HEK293 (cell line): ENCODE data around the gene DCST1.

Source experiments
- CTCF ChIA-PET: fragments of 350-600 bp; formaldehyde crosslinking; extraction: SDS; loops from one replicate; lab custom pipeline; 2021; ENCODE audit warnings: antibody characterized with exemption; lab: Yijun Ruan, JAX
- POLR2A ChIA-PET: fragments of 300-600 bp; formaldehyde crosslinking; extraction: SDS; loops from one replicate; lab custom pipeline; 2020; ENCODE audit warnings: antibody characterized with exemption, inconsistent platforms; lab: Yijun Ruan, JAX
- H3K27ac ChIP-seq: fragments of 200-500 bp; sonication (Bioruptor generic); 2 replicates; pipeline ENCODE4 v1.5.1; 2014; ENCODE audit warnings: low read depth, low read length, control low read depth, inconsistent platforms; ENCODE audit errors: extremely low read depth
- H3K36me3 ChIP-seq, 2 experiments: fragments of 200-500 bp in 1 of 2; sonication (Bioruptor generic) in 1 of 2; 1 replicate in 1 of 2; 2 replicates in 1 of 2; pipeline ENCODE4 v1.5.1; 2014 to 2017; ENCODE audit warnings: inconsistent platforms in 2 of 2, low read length in 2 of 2; ENCODE audit not compliant: control insufficient read depth in 2 of 2, insufficient read depth in 1 of 2
- H3K4me1 ChIP-seq: fragments of 200-500 bp; sonication (Bioruptor generic); 2 replicates; pipeline ENCODE4 v1.5.1; 2014; ENCODE audit warnings: mild to moderate bottlenecking, low read length, inconsistent platforms; ENCODE audit not compliant: control insufficient read depth, insufficient read depth
- H3K4me3 ChIP-seq: 2 replicates; pipeline ENCODE4 v1.5.1; 2011; ENCODE audit warnings: low read depth, mild to moderate bottlenecking, control low read depth, low read length, moderate library complexity
- H3K9me3 ChIP-seq: fragments of 200-500 bp; sonication (Bioruptor generic); 2 replicates; pipeline ENCODE4 v1.5.1; 2014; ENCODE audit warnings: low read depth, low read length, inconsistent platforms; ENCODE audit not compliant: control insufficient read depth, insufficient read depth
- GLI4 ChIP-seq: fragments of 450-650 bp; formaldehyde crosslinking; IDR thresholded peaks from 2 replicates; pipeline ENCODE4 v1.5.1; 2016; ENCODE audit warnings: missing biosample characterization, missing genetic modification characterization
- KLF16 ChIP-seq: fragments of 450-650 bp; formaldehyde crosslinking; IDR thresholded peaks from 2 replicates; pipeline ENCODE4 v1.5.1; 2017; ENCODE audit warnings: missing biosample characterization, missing genetic modification characterization
- SCRT1 ChIP-seq: fragments of 450-650 bp; formaldehyde crosslinking; IDR thresholded peaks from 2 replicates; pipeline ENCODE4 v1.5.1; 2016; ENCODE audit warnings: missing biosample characterization, missing genetic modification characterization, borderline replicate concordance
- TRIM28 ChIP-seq: IDR thresholded peaks from 2 replicates; pipeline ENCODE4 v1.6.1; 2011; ENCODE audit warnings: low read length, control low read depth, borderline replicate concordance
- ZBTB17 ChIP-seq: fragments of 450-650 bp; formaldehyde crosslinking; IDR thresholded peaks from 2 replicates; pipeline ENCODE4 v1.5.1; 2016; ENCODE audit warnings: missing biosample characterization, missing genetic modification characterization
- ZIC2 ChIP-seq: fragments of 450-650 bp; formaldehyde crosslinking; IDR thresholded peaks from 2 replicates; pipeline ENCODE4 v1.5.1; 2016; ENCODE audit warnings: missing biosample characterization, missing genetic modification characterization
- ZNF146 ChIP-seq: fragments of 450-650 bp; formaldehyde crosslinking; IDR thresholded peaks from 2 replicates; pipeline ENCODE4 v1.5.1; 2016; ENCODE audit warnings: missing biosample characterization, missing genetic modification characterization
- ZNF221 ChIP-seq: fragments of 450-650 bp; formaldehyde crosslinking; IDR thresholded peaks from 2 replicates; pipeline ENCODE4 v1.5.1; 2017; ENCODE audit warnings: missing biosample characterization, missing genetic modification characterization, borderline replicate concordance
- ZNF266 ChIP-seq: fragments of 450-650 bp; formaldehyde crosslinking; IDR thresholded peaks from 2 replicates; pipeline ENCODE4 v1.5.1; 2016; ENCODE audit warnings: missing biosample characterization, missing genetic modification characterization, low read depth
- ZNF350 ChIP-seq: fragments of 450-650 bp; formaldehyde crosslinking; IDR thresholded peaks from 2 replicates; pipeline ENCODE4 v1.5.0; 2017; ENCODE audit warnings: missing biosample characterization, mild to moderate bottlenecking, missing genetic modification characterization
- ZNF366 ChIP-seq: fragments of 450-650 bp; formaldehyde crosslinking; conservative IDR thresholded peaks from 2 replicates; pipeline ENCODE4 v1.5.1; 2016; ENCODE audit warnings: missing biosample characterization, missing genetic modification characterization
- ZNF433 ChIP-seq: fragments of 450-650 bp; formaldehyde crosslinking; IDR thresholded peaks from 2 replicates; pipeline ENCODE4 v1.5.1; 2016; ENCODE audit warnings: missing biosample characterization, missing genetic modification characterization, low read depth
- ZNF521 ChIP-seq: fragments of 450-650 bp; formaldehyde crosslinking; IDR thresholded peaks from 2 replicates; pipeline ENCODE4 v1.5.1; 2017; ENCODE audit warnings: missing biosample characterization, mild to moderate bottlenecking, missing genetic modification characterization
- ZNF560 ChIP-seq: fragments of 450-650 bp; formaldehyde crosslinking; IDR thresholded peaks from 2 replicates; pipeline ENCODE4 v1.5.1; 2017; ENCODE audit warnings: missing biosample characterization, missing genetic modification characterization, borderline replicate concordance
- ZNF670 ChIP-seq: fragments of 450-650 bp; formaldehyde crosslinking; IDR thresholded peaks from 2 replicates; pipeline ENCODE4 v1.5.1; 2016; ENCODE audit warnings: missing biosample characterization, missing genetic modification characterization, low read depth
- ZNF677 ChIP-seq: fragments of 450-650 bp; IDR thresholded peaks from 2 replicates; pipeline ENCODE4 v1.5.0; 2018; ENCODE audit warnings: missing biosample characterization, mild to moderate bottlenecking, missing genetic modification characterization, moderate library complexity
- ZSCAN30 ChIP-seq: fragments of 450-650 bp; IDR thresholded peaks from 2 replicates; pipeline ENCODE4 v1.5.1; 2018; ENCODE audit warnings: missing biosample characterization, mild to moderate bottlenecking, missing genetic modification characterization, moderate library complexity
- TF ChIP-seq, protein P1 (sequence below): fragments of 450-650 bp; formaldehyde crosslinking; IDR thresholded peaks from 2 replicates; pipeline ENCODE4 v1.5.1; 2017; ENCODE audit warnings: missing biosample characterization, missing genetic modification characterization
- TF ChIP-seq, protein P2 (sequence below): fragments of 450-650 bp; formaldehyde crosslinking; IDR thresholded peaks from 2 replicates; pipeline ENCODE4 v1.5.1; 2016; ENCODE audit warnings: missing biosample characterization, missing genetic modification characterization
- TF ChIP-seq, protein P3 (sequence below): fragments of 450-650 bp; formaldehyde crosslinking; IDR thresholded peaks from 2 replicates; pipeline ENCODE4 v1.5.1; 2016; ENCODE audit warnings: missing biosample characterization, missing genetic modification characterization
- TF ChIP-seq, protein P4 (sequence below): fragments of 450-650 bp; formaldehyde crosslinking; IDR thresholded peaks from 2 replicates; pipeline ENCODE4 v1.5.1; 2016; ENCODE audit warnings: missing biosample characterization, missing genetic modification characterization
- TF ChIP-seq, protein P5 (sequence below): fragments of 450-650 bp; formaldehyde crosslinking; IDR thresholded peaks from 2 replicates; pipeline ENCODE4 v1.5.1; 2017; ENCODE audit warnings: missing biosample characterization, missing genetic modification characterization

The DCST1 gene

DNA sequence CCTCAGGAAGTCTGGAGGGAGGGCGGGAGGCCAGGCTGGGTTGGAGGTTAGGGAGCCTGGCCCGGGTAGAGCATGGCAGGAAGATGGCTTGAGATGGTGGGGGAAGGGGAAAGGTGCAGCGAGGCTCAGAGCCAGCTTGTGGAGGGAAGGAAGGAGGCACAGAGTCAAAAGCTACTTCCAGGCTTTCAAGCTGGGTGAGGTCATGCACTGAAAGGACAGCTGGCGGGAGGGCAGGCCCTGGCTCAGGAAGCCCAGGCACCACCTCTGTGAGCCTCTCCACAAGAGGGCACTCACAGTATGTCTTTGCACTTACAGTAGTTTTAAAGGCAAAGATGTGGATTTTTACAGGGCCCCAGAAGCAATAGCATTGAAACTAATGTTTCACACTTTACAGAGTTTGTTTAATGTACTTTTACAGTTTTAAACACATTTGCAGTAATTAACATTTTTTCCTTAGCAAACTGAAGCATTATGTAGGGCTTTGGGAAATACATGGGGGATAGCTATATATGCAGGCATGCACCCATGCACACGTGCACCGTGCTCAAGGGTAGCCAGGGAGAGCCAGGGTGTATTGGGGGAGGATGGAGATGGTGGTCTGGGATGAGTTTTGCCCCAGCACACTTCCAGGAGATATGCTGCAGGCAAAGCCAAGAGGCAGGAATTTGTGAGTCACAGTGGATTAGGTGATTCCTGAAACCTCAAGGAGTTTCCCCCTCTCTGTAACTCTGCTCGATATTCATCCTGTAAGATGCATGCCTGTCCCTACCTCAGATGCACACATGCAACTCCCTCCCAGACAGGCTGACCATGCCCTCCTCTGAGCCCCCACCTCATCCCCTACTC is 11.4 kb downstream of the DCST1 start (continued):
- TF ChIP-seq, protein P1, sequence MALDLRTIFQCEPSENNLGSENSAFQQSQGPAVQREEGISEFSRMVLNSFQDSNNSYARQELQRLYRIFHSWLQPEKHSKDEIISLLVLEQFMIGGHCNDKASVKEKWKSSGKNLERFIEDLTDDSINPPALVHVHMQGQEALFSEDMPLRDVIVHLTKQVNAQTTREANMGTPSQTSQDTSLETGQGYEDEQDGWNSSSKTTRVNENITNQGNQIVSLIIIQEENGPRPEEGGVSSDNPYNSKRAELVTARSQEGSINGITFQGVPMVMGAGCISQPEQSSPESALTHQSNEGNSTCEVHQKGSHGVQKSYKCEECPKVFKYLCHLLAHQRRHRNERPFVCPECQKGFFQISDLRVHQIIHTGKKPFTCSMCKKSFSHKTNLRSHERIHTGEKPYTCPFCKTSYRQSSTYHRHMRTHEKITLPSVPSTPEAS (tag by site-specific recombination), result no peak
- no peak for TF ChIP-seq ZNF521 (tag by site-specific recombination)
- TF ChIP-seq, protein P2, sequence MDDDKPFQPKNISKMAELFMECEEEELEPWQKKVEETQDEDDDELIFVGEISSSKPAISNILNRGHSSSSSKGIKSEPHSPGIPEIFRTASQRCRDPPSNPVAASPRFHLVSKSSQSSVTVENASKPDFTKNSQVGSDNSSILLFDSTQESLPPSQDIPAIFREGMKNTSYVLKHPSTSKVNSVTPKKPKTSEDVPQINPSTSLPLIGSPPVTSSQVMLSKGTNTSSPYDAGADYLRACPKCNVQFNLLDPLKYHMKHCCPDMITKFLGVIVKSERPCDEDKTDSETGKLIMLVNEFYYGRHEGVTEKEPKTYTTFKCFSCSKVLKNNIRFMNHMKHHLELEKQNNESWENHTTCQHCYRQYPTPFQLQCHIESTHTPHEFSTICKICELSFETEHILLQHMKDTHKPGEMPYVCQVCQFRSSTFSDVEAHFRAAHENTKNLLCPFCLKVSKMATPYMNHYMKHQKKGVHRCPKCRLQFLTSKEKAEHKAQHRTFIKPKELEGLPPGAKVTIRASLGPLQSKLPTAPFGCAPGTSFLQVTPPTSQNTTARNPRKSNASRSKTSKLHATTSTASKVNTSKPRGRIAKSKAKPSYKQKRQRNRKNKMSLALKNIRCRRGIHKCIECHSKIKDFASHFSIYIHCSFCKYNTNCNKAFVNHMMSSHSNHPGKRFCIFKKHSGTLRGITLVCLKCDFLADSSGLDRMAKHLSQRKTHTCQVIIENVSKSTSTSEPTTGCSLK (tag by site-specific recombination), result no peak
- no peak for TF ChIP-seq ZNF677
- TF ChIP-seq ZNF433 (tag by site-specific recombination), result no peak
- TF ChIP-seq SCRT1 (tag by site-specific recombination), result no peak
- no peak for TF ChIP-seq ZNF266 (tag by site-specific recombination)
- no peak for TF ChIP-seq GLI4 (tag by site-specific recombination)
- 0 out of 2 replicates have a peak, but pooled peaks have one; percentile 30 for TF ChIP-seq ZSCAN30 (tag by site-specific recombination)
- no peak for TF ChIP-seq KLF16 (tag by site-specific recombination)
- no peak for TF ChIP-seq ZNF560 (tag by site-specific recombination)

DNA sequence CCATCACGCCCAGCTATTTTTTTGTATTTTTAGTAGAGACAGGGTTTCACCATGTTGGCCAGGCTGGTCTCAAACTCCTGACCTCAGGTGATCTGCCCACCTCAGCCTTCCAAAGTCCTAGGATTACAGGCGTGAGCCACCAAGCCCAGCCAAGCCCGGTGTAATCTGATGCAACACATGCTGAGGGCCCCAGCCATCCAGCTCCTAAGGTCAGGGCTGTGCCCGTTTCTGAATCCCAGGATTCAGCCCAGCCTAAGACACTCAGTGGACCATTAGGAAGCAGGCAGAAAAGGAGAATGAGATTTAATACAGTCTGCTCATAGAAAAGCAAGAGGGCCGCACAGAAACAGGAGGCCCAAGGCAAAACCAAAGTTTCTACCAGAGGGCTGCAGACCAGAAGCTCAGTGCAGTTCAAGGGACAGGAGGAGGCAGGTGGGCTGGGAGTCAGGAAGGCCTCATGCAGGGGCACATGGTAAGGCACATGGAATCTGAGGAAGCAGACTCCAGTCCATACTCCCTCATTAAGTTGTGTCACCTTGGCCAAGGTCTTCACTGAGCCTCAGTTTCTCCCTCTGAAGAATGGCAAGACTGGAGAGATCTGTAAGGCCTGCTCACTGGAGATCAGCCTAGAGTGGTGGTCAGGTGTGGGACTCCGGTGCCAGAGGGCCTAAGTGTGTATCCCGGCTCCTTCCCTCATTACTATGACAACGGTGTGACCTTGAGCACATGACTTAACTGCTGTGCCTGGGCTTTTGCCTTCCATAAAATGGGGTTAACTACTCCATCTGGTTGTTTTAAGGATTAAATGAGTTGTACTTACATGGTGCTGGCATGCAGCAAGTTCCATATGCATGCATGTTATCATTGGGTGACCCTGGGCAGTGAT is 15.1 kb downstream of the DCST1 start:
- peaks cover 0 to 6% of the 10 kb centered on the region in 2 experiments; a peak in 1 of 3 replicates for H3K36me3 ChIP-seq
- H3K9me3 ChIP-seq, result no peaks in the 10 kb centered on the region
- H3K4me1 ChIP-seq, result peaks cover 9% of the 10 kb centered on the region
- ChIA-PET POLR2A (no interaction called here), CTCF (interaction anchor here (0.6 to 9.2 kb wide), 13 partner anchors 10 to 425 kb away, joined by 3 to 94 read pairs (median 4); partner anchors contain the start of gene KRTCAP2)
- no peak overlapping the region for H3K4me3 ChIP-seq
- no peak overlapping the region for H3K27ac ChIP-seq
- TF ChIP-seq ZIC2 (no peak), ZNF366 (no peak), ZNF221 (no peak), TRIM28 (no peak), ZNF146 (tag by site-specific recombination) (no peak), ZNF670 (tag by site-specific recombination) (no peak), ZBTB17 (0 out of 2 replicates have a peak, but pooled peaks have one; percentile 32), ZNF350 (tag by site-specific recombination) (no peak)
- TF ChIP-seq, protein P3, sequence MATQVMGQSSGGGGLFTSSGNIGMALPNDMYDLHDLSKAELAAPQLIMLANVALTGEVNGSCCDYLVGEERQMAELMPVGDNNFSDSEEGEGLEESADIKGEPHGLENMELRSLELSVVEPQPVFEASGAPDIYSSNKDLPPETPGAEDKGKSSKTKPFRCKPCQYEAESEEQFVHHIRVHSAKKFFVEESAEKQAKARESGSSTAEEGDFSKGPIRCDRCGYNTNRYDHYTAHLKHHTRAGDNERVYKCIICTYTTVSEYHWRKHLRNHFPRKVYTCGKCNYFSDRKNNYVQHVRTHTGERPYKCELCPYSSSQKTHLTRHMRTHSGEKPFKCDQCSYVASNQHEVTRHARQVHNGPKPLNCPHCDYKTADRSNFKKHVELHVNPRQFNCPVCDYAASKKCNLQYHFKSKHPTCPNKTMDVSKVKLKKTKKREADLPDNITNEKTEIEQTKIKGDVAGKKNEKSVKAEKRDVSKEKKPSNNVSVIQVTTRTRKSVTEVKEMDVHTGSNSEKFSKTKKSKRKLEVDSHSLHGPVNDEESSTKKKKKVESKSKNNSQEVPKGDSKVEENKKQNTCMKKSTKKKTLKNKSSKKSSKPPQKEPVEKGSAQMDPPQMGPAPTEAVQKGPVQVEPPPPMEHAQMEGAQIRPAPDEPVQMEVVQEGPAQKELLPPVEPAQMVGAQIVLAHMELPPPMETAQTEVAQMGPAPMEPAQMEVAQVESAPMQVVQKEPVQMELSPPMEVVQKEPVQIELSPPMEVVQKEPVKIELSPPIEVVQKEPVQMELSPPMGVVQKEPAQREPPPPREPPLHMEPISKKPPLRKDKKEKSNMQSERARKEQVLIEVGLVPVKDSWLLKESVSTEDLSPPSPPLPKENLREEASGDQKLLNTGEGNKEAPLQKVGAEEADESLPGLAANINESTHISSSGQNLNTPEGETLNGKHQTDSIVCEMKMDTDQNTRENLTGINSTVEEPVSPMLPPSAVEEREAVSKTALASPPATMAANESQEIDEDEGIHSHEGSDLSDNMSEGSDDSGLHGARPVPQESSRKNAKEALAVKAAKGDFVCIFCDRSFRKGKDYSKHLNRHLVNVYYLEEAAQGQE (tag by site-specific recombination), result no peak
- TF ChIP-seq, protein P4, sequence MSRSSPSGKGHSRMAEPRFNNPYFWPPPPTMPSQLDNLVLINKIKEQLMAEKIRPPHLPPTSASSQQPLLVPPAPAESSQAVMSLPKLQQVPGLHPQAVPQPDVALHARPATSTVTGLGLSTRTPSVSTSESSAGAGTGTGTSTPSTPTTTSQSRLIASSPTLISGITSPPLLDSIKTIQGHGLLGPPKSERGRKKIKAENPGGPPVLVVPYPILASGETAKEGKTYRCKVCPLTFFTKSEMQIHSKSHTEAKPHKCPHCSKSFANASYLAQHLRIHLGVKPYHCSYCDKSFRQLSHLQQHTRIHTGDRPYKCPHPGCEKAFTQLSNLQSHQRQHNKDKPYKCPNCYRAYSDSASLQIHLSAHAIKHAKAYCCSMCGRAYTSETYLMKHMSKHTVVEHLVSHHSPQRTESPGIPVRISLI (tag by site-specific recombination), result no peak
- TF ChIP-seq, protein P5, sequence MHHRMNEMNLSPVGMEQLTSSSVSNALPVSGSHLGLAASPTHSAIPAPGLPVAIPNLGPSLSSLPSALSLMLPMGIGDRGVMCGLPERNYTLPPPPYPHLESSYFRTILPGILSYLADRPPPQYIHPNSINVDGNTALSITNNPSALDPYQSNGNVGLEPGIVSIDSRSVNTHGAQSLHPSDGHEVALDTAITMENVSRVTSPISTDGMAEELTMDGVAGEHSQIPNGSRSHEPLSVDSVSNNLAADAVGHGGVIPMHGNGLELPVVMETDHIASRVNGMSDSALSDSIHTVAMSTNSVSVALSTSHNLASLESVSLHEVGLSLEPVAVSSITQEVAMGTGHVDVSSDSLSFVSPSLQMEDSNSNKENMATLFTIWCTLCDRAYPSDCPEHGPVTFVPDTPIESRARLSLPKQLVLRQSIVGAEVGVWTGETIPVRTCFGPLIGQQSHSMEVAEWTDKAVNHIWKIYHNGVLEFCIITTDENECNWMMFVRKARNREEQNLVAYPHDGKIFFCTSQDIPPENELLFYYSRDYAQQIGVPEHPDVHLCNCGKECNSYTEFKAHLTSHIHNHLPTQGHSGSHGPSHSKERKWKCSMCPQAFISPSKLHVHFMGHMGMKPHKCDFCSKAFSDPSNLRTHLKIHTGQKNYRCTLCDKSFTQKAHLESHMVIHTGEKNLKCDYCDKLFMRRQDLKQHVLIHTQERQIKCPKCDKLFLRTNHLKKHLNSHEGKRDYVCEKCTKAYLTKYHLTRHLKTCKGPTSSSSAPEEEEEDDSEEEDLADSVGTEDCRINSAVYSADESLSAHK (tag by site-specific recombination), result no peak
